ENCODE data around the gene SPANXD. TPM values are rescaled to one million over a fixed set of nuclear protein-coding genes. Genes with fewer than 3 reads are reported as not detected.

The SPANXD gene
- total RNA-seq, 5 donors from 2014 or later (not counting 1 experiment from before 2014, with no cell fraction given): not detected

Other genes with a start within 250 kb of the SPANXD start
- gene SPANXA1, start 114.0 kb downstream of the SPANXD start, total RNA-seq: not detected
- gene SPANXA2, start 109.0 kb downstream of the SPANXD start, total RNA-seq: not detected
- gene MAGEC3, start 139.6 kb upstream of the SPANXD start, total RNA-seq: not detected
- gene MAGEC1, start 205.2 kb upstream of the SPANXD start, total RNA-seq: under 1 TPM in 1 of 5 donors, not detected in 4; 0.09 TPM

Data from T-cell (primary cell).